ENCODE results near the gene MPEG1. TPM values are rescaled to one million over a fixed set of nuclear protein-coding genes. Genes with fewer than 3 reads are reported as not detected.

Gene MPEG1, protein sequence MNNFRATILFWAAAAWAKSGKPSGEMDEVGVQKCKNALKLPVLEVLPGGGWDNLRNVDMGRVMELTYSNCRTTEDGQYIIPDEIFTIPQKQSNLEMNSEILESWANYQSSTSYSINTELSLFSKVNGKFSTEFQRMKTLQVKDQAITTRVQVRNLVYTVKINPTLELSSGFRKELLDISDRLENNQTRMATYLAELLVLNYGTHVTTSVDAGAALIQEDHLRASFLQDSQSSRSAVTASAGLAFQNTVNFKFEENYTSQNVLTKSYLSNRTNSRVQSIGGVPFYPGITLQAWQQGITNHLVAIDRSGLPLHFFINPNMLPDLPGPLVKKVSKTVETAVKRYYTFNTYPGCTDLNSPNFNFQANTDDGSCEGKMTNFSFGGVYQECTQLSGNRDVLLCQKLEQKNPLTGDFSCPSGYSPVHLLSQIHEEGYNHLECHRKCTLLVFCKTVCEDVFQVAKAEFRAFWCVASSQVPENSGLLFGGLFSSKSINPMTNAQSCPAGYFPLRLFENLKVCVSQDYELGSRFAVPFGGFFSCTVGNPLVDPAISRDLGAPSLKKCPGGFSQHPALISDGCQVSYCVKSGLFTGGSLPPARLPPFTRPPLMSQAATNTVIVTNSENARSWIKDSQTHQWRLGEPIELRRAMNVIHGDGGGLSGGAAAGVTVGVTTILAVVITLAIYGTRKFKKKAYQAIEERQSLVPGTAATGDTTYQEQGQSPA
- not detected in 2 replicates for total RNA-seq

DNA sequence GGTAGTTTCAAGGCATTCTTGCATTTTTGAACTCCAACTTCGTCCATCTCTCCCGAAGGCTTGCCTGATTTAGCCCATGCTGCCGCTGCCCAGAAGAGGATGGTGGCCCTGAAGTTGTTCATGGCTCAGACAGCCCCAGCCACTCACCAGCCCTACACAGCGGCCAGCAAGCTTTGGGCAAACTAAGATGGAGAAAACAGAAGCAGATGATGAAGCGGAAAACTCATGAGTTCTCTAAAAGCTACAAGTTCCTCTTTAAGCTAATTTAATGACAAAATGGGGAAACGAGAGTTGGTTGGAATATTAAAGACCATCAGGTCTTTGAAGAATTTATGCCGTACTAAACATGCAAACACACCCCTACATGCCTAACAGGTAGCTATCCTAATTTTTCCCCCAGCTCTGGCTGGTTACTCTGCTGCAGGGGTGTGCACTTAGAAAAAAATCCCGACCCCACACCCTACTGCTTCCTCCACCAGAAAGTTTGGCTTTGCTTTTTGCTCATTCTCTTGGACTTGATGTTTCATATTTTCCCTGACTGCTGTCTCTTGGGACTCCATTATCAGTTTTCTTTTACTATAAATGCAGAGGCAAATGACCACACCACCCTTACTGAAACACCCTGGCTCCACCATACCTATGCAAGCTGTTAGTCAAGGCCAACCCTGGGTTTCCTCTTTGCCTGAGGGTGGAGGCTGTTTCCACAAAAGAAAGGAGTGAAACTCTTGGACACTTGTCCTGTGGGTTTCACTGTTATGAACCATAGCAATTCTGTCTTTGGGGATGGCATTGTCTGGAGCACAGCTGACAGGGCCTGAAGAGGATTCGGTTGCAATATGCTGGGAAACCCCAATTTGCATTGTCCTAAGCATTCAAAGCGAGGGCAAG is at the start of gene MPEG1:
MPEG1 (minus strand) TSS at position 184 of the 888 bp plus-strand sequence; CDS start at position 122, 62 bp downstream.

DNA sequence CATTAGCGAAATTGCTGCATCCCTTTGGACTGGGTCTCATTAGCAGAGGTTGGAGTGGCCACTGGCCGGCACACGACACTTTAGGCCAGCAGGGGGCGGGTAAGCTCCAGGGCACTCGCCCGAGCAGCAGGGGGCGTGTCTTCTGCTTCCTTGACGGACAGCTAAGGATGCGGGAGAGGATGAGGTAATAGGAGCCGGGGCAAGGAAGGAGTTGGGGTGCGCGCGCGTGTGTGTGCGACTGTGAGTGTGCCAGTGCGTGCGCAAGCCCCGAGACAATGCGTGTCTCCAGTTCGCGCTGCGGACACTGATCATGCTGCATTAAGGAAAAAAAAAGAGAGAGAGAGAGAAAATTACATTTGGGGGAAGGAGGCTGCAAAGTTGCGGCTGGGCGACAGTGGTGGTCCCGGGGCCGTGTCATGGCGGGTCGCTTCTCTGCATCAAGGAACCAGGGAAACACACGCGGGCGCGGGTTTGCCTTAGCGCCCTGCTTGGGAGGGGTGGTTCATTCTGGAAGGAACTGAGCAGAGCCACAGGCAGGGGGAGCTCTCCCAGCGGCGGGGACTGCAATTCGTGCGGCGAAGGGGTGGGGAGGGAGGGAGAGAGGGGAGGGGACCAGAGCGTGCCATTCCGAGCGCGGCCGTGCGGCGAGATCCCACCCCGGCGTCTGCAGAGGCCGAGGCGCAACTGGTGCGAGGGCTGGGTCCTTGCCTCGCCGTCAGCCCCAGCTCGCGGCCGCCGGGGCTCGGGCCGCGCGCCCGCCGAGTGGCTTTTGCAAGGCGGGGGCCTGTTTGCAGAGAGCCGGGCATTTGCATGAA is 41.0 kb downstream of the MPEG1 start, which contains the start of gene DTX4:
DTX4 (plus strand) TSS at position 625 of the 815 bp plus-strand sequence. CDS start 464 bp downstream, outside the sequence.

Other genes with a start within 250 kb of the MPEG1 start
- not detected in 2 replicates for gene GLYATL1B, start 126.6 kb downstream of the MPEG1 start, total RNA-seq
- 2.0 and 4.2 TPM in 2 replicates for gene FAM111B, start 105.7 kb downstream of the MPEG1 start, total RNA-seq
- gene FAM111A, start 70.1 kb downstream of the MPEG1 start, total RNA-seq, result 28.1 and 33.0 TPM in 2 replicates
- 0.79 and 3.8 TPM in 2 replicates for gene DTX4, start 40.8 kb downstream of the MPEG1 start, total RNA-seq
- not detected in 2 replicates for gene OR5AN1, start 146.0 kb upstream of the MPEG1 start, total RNA-seq
- gene OR5A2, start 213.5 kb upstream of the MPEG1 start, total RNA-seq, result not detected in 2 replicates
- not detected in 2 replicates for gene OR5A1, start 223.5 kb upstream of the MPEG1 start, total RNA-seq
- not detected in 2 replicates for gene OR4D6, start 244.0 kb upstream of the MPEG1 start, total RNA-seq

Data from smooth muscle cell of the pulmonary artery (primary cell).